Peyer's patch (tissue), 4 donors: ENCODE measurements around the gene COL6A3.

ENCODE experiments used
- POLR2A ChIP-seq, 2 donors: fragments of 450-650 bp; IDR thresholded peaks; one replicate each; pipeline ENCODE4 v1.5.1; 2017; ENCODE audit warnings: antibody characterized with exemption in 2 of 2, mild to moderate bottlenecking in 2 of 2, moderate library complexity in 2 of 2
- TF ChIP-seq, protein P1 (sequence below), 6 experiments: fragments of 450-650 bp in 4 of 6; fragments of 200-600 bp in 2 of 6; sonication (generic) in 1 of 6; IDR thresholded peaks; one replicate each; pipeline ENCODE4 v1.5.1; 2017 to 2019; ENCODE audit warnings: antibody characterized with exemption in 6 of 6, mild to moderate bottlenecking in 3 of 6, moderate library complexity in 1 of 6

DNA sequence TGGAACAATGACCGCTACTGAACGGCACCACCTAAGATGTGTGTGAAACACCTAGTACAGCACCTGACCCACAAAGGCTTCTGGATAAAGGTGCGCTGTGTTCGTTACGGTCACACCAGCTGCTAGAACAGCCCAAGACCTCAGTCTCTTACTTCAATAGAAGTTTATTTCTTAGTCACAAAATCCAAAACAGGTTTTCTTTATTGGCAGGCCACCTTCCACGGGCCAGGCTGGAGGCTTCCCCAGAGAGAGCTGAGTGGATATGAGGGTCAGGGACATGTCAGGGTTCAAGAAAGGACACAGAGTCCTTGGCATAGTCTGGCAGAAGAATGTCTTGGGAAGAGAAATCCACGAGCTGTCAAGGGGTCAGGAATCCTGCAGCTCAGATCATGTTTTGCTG lies 92.2 kb downstream of the COL6A3 start:
- TF ChIP-seq, protein P1, sequence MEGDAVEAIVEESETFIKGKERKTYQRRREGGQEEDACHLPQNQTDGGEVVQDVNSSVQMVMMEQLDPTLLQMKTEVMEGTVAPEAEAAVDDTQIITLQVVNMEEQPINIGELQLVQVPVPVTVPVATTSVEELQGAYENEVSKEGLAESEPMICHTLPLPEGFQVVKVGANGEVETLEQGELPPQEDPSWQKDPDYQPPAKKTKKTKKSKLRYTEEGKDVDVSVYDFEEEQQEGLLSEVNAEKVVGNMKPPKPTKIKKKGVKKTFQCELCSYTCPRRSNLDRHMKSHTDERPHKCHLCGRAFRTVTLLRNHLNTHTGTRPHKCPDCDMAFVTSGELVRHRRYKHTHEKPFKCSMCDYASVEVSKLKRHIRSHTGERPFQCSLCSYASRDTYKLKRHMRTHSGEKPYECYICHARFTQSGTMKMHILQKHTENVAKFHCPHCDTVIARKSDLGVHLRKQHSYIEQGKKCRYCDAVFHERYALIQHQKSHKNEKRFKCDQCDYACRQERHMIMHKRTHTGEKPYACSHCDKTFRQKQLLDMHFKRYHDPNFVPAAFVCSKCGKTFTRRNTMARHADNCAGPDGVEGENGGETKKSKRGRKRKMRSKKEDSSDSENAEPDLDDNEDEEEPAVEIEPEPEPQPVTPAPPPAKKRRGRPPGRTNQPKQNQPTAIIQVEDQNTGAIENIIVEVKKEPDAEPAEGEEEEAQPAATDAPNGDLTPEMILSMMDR (IDR thresholded peaks at IDR 0.05), result no peak
- TF ChIP-seq POLR2A (IDR thresholded peaks at IDR 0.05), result no peak
